ENCODE data around the gene PLK3. TPM values are rescaled to one million over a fixed set of nuclear protein-coding genes. Genes with fewer than 3 reads are reported as not detected.
"Not testable (repeated sequence)": the region's sequence is repeated elsewhere in the genome, so short reads cannot be mapped to it uniquely, and the experiment has no call there.

Gene PLK3
- total RNA-seq, 1 experiment from 2014 or later = 11.4 TPM

GRCh38 chr1:44826375-44827196 lies 26.4 kb downstream of the PLK3 start:
- no peak overlapping the region for H3K27ac ChIP-seq
- no peaks in the 10 kb centered on the region for H3K36me3 ChIP-seq
- no peak overlapping the region for H3K4me3 ChIP-seq
- no peaks in the 10 kb centered on the region for H3K4me1 ChIP-seq
- DNase-seq = no peak
- H3K9me3 ChIP-seq (replicated peaks) = no peaks in the 10 kb centered on the region
- no peaks in the 10 kb centered on the region for H3K27me3 ChIP-seq

- no peak overlapping the region for H3K27ac ChIP-seq
- H3K4me1 ChIP-seq = peaks cover 3% of the 10 kb centered on the region
- H3K36me3 ChIP-seq = no peaks in the 10 kb centered on the region
- no peaks in the 10 kb centered on the region for H3K27me3 ChIP-seq
- no peaks in the 10 kb centered on the region for H3K9me3 ChIP-seq (replicated peaks)
- no peak for DNase-seq
- no peak overlapping the region for H3K4me3 ChIP-seq
These were observed 27.2 kb downstream of the PLK3 start for GRCh38 chr1:44827197-44828002.

DNA sequence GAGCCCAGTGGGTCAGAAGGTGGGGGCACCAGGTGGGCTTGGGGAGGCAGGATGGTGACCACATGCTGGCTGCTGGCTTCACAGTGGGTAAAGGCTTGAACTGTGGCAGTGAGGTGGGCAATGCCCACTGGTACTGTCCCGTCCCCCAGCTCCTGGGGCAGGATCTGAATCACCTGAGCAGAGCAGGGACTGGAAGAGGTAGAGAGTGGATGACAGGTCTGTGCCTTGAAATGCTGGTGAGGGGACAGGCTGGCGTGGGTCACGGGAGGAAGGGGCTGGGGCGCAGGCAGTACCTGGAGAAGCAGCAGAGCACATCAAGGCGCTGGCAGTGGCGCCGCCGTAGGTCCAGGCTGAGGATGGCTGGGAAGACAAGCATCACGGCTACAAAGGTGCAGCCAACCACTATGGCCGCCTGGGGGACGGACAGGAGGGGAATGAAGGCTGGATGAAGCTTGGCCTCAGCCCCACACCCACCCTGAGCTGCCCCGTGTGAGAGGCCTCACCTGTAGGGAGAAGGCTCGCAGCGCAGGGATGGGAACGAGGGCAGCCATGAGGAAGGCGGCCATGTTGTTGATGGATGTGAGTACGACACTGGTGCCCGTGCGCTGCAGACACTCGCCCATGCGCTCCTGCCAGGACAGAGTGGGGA lies 27.9 kb downstream of the PLK3 start:
- H3K4me1 ChIP-seq = peaks cover 7% of the 10 kb centered on the region
- H3K27ac ChIP-seq = no peak overlapping the region
- H3K36me3 ChIP-seq = no peaks in the 10 kb centered on the region
- H3K27me3 ChIP-seq = no peaks in the 10 kb centered on the region
- DNase-seq = no peak
- no peaks in the 10 kb centered on the region for H3K9me3 ChIP-seq (replicated peaks)
- no peak overlapping the region for H3K4me3 ChIP-seq

DNA sequence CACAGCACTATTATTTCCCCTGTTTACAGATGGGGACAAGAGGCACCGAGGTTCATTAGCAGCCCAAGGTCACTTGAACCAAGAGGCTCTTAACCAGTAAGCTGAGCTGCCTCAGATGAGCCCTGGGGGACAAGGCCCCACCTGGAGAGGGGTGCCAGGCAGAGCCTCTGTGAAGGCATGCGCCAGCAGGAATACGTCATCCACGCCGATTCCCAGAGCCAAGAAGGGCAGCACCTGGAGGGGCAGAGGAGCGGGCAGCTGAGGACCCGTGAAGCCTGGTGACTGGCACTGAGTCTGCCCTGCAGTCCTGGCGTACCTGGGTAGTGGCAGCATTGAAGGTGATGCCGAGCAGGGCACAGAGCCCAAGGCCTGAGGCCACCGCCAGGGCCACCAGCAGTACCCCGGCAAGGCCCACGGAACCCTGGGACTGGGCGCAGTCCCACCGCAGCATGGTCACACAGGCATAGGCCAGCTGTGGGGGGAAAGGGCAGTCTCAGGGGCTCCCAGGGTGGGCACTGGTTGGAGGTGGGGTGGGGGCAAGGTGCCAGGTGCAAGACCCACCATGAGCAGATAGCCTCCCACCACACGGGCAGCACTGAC lies 28.8 kb downstream of the PLK3 start:
- Histone ChIP-seq H3K4me3 (no peak overlapping the region), H3K9me3 (replicated peaks) (no peaks in the 10 kb centered on the region), H3K36me3 (no peaks in the 10 kb centered on the region), H3K4me1 (peaks cover 7% of the 10 kb centered on the region), H3K27ac (no peak overlapping the region), H3K27me3 (no peaks in the 10 kb centered on the region)
- no peak for DNase-seq

- H3K27me3 ChIP-seq = no peaks in the 10 kb centered on the region
These were observed 29.6 kb downstream of the PLK3 start for GRCh38 chr1:44829506-44830384.

GRCh38 chr1:44830900-44831304 lies 30.7 kb downstream of the PLK3 start:
- H3K27me3 ChIP-seq = no peaks in the 10 kb centered on the region
- H3K4me3 ChIP-seq = no peak overlapping the region
- no peaks in the 10 kb centered on the region for H3K9me3 ChIP-seq (replicated peaks)
- no peaks in the 10 kb centered on the region for H3K36me3 ChIP-seq
- no peak for DNase-seq
- H3K27ac ChIP-seq = no peak overlapping the region
- peaks cover 7% of the 10 kb centered on the region for H3K4me1 ChIP-seq

More at GRCh38 chr1:44829506-44830384, 29.6 kb downstream of the PLK3 start:
- Histone ChIP-seq H3K27ac (no peak overlapping the region), H3K4me3 (no peak overlapping the region), H3K36me3 (no peaks in the 10 kb centered on the region), H3K9me3 (replicated peaks) (no peaks in the 10 kb centered on the region), H3K4me1 (peaks cover 7% of the 10 kb centered on the region)
- DNase-seq = no peak

GRCh38 chr1:44831516-44831915 lies 31.3 kb downstream of the PLK3 start:
- no peak overlapping the region for H3K27ac ChIP-seq
- H3K4me3 ChIP-seq = no peak overlapping the region
- no peaks in the 10 kb centered on the region for H3K27me3 ChIP-seq
- H3K36me3 ChIP-seq = no peaks in the 10 kb centered on the region
- no peaks in the 10 kb centered on the region for H3K9me3 ChIP-seq (replicated peaks)
- H3K4me1 ChIP-seq = peaks cover 7% of the 10 kb centered on the region
- DNase-seq = no peak

DNA sequence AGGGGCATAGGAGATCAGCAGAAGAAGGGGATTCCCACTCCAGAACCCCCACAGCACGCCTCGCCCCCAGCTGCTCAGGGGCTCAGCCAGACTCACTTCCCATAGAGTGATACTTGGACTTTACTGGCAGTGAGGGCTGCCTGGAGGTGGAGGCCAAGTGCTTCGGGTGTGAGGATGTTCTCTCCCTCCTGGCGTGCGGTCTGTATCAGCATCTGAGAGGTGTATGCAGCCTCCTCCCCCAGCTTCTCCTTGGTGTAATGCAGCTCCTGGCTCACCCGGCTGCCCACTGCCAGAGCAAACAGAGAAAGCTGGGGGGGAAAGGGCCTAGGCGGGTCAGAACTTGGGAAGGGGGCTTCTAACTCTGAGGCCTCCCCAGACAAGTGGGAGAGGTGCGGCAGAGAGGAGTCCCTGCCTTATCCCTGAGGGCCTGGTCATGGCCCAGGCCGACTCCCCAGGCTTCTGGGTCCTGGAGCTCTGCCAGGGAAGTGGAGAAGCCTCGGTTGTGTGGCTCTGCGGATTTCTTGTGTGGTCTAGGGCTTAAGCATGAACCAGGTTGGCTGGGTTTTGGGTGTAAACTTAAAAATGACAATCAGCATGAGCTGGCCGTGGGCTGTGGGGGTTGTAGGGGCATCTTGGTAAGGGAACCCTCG lies 32.0 kb downstream of the PLK3 start:
- peaks cover 7% of the 10 kb centered on the region for H3K4me1 ChIP-seq
- H3K9me3 ChIP-seq (replicated peaks) = no peaks in the 10 kb centered on the region
- no peak overlapping the region for H3K27ac ChIP-seq
- peak; percentile 73 to 79 for DNase-seq
- no peaks in the 10 kb centered on the region for H3K27me3 ChIP-seq
- no peak overlapping the region for H3K4me3 ChIP-seq
- H3K36me3 ChIP-seq = no peaks in the 10 kb centered on the region

GRCh38 chr1:44834328-44834727 lies 34.2 kb downstream of the PLK3 start:
- Histone ChIP-seq H3K4me1 (peaks cover 11% of the 10 kb centered on the region), H3K36me3 (no peaks in the 10 kb centered on the region), H3K27ac (no peak overlapping the region), H3K27me3 (no peaks in the 10 kb centered on the region), H3K4me3 (no peak overlapping the region), H3K9me3 (replicated peaks) (no peaks in the 10 kb centered on the region)
- DNase-seq = no peak

DNA sequence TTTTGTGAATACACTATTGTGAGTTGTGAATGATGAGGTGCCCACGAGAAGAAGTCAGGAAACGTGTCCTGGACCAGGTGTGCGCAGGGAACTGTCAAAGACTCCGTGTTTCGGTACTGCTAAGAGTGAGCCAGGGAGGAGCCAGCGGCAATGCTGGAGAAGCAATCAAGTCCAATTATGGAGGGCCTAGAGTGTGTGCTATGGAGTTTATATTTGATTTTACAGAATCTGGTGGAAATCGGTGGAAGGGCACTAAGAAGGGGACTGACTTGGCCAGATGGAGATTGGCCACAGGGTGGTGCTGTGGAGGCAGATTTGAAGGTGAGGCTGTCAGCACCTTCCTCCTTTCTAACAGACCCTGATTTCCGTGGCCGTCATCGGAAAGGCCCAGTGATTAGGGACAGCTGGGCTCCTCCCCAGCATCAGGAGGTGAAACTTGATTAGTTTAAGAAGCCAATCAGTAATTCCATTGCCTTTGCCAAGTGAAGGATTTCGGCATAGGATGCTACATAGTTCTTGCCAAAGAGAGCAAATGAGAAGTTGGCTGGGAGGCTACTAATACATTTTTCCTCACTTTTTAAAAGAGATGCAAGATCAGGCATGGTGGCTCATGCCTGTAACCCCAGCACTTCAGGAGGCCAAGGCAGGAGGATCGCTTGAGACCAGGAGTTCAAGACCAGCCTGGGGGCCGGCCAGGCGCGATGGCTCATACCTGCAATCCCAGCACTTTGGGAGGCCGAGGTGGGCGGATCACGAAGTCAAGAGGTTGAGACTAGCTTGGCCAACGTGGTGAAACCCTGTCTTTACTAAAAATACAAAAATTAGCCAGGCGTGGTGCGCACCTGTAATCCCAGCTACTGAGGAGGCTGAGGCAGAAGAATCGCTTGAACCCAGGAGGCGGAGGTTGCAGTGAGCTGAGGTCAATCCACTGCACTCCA lies 35.8 kb downstream of the PLK3 start:
- Histone ChIP-seq H3K27ac (no peak overlapping the region), H3K27me3 (no peaks in the 10 kb centered on the region), H3K9me3 (replicated peaks) (no peaks in the 10 kb centered on the region), H3K4me3 (no peak overlapping the region), H3K4me1 (peaks cover 16% of the 10 kb centered on the region), H3K36me3 (no peaks in the 10 kb centered on the region)
- peak; percentile 89 to 93 for DNase-seq

DNA sequence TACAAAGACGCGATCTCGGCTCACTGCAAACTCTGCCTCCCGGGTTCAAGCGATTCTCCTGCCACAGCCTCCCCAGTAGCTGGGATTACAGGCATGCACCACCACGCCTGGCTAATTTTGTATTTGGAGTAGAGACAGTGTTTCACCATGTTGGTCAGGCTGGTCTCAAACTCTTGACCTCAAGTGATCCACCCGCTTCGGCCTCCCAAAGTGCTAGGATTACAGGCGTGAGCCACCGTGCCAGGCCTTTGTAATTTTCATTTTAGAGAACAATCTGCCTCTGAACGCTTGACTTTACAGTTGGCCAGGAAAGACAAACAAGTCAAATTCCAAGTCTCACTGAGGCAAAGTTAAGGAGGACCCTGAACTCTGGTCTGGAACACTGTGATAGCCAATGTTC lies 38.1 kb downstream of the PLK3 start:
- H3K4me3 ChIP-seq; H3K27ac ChIP-seq; H3K27me3 ChIP-seq; H3K36me3 ChIP-seq; H3K4me1 ChIP-seq; DNase-seq; H3K9me3 ChIP-seq (replicated peaks): not testable (repeated sequence)

DNA sequence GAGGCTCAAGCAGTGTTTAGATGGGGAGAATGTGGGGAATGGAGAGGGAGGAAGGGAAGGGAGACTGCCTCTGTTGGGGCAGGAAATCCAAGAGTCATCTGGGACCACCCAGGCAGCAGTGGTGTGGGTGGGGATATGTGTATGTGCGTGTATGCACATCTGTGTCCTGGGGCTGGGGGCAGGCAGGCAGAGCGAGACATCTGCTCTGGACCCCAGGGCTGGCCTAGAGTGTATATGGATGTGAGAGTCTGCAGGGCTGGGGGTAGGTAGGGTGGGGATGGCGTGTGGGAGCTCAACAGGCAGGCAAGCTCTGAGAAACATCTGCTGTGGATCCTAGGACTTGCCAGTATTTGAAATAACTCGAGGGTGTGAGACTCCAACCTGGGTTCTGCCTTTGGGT lies 39.4 kb downstream of the PLK3 start:
- Histone ChIP-seq H3K4me1 (peaks cover 9% of the 10 kb centered on the region), H3K27me3 (no peaks in the 10 kb centered on the region), H3K9me3 (replicated peaks) (no peaks in the 10 kb centered on the region), H3K4me3 (no peak overlapping the region), H3K27ac (peak overlapping the region; percentile 21; the same call in 1 of the 2 replicates), H3K36me3 (no peaks in the 10 kb centered on the region)
- peak; percentile 89 to 90 for DNase-seq

- Histone ChIP-seq H3K4me1 (peaks cover 9% of the 10 kb centered on the region), H3K27ac (no peak overlapping the region; the same call in 1 of the 2 replicates), H3K27me3 (no peaks in the 10 kb centered on the region), H3K9me3 (replicated peaks) (no peaks in the 10 kb centered on the region), H3K36me3 (no peaks in the 10 kb centered on the region), H3K4me3 (peak overlapping the region; percentile 62)
- DNase-seq = peak; percentile 55 to 57
These were observed 42.3 kb downstream of the PLK3 start for GRCh38 chr1:44842486-44842861.
